ENCODE data around the gene MRPL57.
"Not testable (repeated sequence)": the region's sequence is repeated elsewhere in the genome, so short reads cannot be mapped to it uniquely, and the experiment has no call there.

Gene MRPL57

DNA sequence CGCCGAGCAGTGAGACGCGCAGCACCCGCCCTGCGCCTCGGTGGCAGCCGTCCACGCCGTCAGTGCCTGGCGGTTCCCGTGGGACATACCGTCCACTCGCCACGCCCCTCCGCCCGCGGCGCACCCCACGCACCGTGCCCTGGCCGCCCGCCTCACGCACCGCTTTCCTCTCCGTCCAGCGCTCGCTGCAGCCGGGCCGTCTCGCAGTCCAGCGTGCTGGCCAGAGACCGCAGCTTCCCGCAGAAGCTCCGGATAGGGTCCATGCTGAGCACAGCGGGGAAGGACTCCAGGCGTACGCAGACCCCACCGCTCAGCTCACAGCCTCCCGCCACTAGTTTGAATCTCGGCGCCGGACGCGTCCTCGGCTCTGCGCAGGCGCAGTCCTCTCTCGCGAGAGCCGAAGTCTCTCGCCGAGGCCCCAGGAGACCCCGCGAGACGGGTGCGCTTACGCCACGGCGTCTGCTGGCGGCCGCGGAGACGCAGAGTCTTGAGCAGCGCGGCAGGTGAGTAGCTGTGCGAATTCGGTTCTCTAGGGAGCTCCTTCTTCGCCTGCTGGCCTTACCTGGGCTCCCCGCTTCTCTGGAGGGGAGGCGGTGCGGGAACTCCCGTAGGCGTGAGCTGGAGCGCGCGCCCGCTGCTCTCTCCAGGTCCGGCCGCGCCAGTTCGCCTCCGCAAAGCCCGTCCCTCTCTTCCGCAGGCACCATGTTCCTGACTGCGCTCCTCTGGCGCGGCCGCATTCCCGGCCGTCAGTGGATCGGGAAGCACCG, at the start of gene MRPL57, which contains the start of gene SKA3:
Gene MRPL57, plus strand, starts transcription at position 444 of the 767 bp plus-strand sequence. Its CDS starts 259 bp downstream, at position 703.
Gene SKA3, minus strand, starts transcription at position 338 of the 767 bp plus-strand sequence. Its CDS starts 75 bp downstream, at position 263.
- DNase-seq (ENCODE audit: low spot score), result peak; percentile 92

DNA sequence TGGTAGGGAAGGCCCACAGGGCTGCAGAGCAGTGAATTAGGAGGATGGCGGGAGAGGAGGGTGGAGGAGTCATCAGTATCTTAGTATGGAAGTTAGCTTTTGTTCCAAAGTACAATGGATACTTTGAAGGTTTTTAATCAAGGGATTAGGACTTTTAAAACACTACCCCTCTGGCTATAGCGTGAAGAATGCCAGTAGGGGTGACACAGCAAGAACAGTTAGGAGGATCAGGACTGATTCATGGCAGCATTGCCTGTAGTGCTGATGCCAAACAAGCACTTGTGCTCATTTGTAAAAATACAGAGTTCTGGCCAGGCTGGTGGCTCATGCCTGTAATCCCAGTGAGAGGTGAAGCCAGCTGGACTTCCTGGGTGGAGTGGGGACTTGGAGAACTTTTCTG, 46.3 kb upstream of the MRPL57 start:
- no peak for DNase-seq (ENCODE audit: low spot score)

DNA sequence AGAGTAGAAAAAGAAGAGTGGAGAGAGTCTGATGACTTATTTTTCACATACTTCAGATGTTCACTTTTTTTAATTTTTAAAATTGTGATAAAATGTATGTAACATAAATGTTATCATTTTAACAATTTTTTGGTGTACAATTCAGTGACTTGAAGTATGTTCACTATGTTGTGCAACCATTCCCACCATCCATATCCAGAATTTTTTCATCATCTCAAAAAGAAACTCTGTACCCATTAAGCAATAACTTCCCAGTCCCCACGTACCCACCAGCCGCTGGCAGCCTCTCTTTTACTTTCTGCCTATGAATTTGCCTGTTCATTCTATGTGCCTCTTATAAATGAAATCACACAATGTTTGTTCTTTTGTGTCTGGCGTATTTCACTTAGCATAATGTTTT, 43.4 kb upstream of the MRPL57 start:
- DNase-seq (ENCODE audit: low spot score), result no peak

DNA sequence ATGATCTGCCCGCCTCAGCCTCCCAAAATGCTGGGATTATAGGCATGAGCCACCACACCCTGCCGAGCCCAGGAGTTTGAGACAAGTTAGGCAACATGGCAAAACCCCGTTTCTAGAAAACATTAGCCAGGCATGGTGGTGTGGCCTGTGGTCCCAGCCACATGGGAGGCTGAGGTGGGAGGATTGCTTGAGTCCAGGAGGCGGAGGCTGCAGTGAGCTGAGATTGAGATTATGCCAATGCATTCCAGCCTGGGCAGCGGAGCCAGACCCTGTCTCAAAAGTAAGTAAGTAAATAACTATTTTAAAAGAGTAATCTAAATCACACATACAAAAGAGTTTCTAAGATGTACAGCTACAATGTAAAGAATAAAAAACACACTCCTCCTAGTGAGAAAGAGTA, 42.0 kb upstream of the MRPL57 start:
- no peak for DNase-seq (ENCODE audit: low spot score)

DNA sequence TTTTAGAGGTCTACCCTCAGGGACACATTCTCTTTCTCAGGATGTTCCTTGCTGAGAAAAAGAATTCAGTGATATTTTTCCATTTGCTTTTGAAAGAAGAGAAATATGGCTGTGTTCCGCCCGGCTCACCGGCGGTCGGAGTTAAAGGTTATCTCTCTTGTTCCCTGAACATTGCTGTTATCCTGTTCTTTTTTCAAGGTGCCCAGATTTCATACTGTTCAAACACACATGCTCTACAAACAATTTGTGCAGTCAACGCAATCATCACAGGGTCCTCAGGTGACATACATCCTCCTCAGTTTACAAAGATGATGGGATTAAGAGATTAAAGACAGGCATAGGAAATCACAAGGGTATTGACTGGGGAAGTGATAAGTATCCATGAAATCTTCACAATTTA, 40.6 kb upstream of the MRPL57 start:
- not testable (repeated sequence) for DNase-seq (ENCODE audit: low spot score)

DNA sequence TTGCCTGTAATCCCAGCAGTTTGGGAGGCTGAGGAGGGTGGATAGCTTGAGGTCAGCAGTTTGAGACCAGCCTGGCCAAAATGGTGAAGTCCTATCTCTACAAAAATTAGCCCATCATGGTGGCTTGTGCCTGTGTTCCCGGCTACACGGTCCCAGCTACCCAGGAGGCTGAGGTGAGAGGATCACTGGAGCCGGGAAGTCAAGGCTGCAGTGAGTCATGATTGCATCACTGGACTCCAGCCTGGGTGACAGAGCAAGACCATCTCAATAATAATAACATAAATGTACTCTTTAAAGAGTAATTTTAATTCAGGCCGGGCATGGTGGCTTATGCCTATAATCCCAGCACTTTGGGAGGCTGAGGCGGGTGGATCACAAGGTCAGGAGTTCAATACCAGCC, 38.8 kb upstream of the MRPL57 start:
- DNase-seq (ENCODE audit: low spot score), result no peak

DNA sequence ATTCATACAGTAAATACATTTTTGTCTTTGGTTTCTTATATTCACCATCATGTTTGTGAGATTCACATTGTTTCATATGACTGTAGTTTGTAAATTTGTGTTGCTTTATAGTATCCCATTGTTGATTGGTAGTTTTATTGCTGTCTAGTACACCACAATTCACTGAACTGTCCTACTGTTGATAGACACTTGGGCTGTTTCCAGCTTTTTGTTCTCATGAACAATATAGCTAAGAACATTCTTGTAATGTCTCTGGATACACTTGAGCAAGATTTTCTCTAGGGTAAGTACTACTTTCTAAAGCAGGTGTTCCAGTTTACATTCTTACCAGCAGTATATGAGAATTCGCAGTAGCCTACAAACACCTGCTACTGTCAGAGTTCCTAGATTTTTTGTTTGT, 37.9 kb upstream of the MRPL57 start:
- DNase-seq (ENCODE audit: low spot score), result no peak

DNA sequence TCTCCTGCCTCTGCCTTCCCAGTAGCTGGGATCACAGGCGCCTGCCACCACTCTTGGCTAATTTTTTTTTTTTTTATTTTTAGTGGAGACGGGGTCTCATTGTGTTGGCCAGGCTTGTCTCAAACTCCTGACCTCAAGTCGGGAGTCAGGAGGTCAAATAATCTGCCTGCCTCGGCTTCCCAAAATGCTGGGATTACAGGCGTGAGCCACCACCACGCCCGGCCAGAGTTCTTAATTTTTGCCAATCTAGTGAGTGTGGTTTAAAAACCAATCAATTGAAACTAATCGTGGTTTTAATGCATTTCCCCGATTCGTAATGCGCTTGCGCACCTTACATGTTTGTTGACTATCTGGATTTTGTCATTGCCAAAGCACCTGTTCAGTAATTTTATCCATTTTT, 37.1 kb upstream of the MRPL57 start:
- no peak for DNase-seq (ENCODE audit: low spot score)

DNA sequence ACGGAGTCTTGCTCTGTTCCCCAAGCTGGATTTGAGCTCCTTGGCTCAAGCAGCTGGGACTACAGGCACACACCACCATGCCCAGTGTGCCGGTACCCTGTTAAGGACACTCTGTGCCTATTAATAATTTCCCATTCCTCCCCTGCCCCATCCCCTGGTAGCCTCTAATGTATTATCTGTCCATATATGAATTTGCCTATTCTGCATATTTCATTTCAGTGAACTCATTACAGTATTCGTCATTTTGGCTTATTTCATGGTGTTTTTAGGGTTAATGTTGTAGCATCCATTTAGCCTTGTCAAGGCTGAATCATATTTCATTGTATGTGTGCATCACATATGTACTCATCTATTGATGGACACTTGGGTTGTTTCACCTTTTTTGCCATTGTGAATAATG, 33.7 kb upstream of the MRPL57 start:
- DNase-seq (ENCODE audit: low spot score), result no peak

DNA sequence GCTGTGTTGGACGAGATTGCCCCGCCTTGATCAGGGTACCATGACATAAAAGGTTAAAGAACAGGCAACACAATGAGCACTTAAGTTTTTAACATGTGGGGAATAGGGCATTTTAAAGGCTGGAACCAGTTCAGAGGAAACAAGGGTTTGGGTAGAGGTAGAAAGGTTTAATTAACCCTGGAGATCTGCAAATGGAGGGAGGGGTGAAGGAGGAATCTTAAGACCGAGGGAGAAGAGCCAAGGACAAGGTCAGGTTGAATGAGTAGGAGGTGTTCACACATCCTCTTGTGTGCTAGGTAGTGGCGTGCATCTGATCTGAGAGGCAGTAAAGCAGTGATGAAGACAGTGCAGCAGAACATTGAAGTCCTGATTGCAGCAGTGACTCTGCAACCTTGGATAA, 28.6 kb upstream of the MRPL57 start:
- DNase-seq (ENCODE audit: low spot score), result no peak

DNA sequence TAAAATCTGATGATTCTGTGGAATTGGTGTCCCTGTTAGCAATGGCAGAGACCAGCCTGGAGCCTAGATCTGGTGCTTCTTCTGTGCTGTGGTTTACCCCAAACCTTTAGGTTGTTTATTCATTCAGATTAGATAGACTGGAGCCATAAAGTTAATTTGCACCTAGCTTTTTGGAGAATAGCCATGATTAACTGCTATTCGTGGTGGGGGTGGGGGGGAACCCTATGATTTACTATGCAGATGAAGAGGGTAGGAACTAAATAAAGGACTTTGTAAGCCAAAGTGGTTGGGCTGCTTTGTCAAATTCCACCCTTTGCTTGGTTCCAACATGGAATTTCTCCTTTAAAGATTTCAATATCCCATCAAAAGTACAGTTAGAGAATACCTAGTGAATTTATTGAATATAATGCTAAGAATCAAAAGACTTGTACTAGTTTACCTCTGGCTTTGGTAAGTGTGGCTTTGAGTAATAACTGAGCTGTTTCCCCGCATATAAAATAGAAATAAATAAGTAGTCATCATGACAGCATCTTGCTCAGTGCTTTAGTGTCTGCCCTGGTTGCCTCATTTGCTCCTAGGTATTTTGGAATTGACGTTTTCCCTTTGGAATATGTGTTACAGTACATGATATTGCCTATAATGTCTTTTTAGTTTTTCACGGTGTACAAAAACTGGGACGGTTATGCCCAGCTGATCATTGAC, 27.8 kb upstream of the MRPL57 start:
- no peak for DNase-seq (ENCODE audit: low spot score)

DNA sequence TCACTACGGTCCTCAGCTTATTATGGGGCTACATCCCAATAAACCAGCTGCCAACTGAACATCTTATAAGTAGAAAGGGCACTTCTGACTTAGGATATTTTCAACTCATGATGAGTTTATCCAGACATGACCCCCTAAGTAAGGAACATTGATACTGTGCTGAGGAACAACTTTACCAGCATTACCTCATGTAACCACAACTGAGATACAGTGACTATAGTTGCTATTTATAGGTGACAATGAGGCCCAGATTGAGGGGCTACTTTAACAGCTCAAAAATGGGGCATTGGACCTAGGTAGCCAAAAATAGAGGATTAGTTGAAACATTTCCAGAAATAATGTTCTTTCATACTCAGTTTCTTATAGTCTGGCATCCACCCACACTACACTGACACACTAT, 26.9 kb upstream of the MRPL57 start:
- DNase-seq (ENCODE audit: low spot score), result no peak

DNA sequence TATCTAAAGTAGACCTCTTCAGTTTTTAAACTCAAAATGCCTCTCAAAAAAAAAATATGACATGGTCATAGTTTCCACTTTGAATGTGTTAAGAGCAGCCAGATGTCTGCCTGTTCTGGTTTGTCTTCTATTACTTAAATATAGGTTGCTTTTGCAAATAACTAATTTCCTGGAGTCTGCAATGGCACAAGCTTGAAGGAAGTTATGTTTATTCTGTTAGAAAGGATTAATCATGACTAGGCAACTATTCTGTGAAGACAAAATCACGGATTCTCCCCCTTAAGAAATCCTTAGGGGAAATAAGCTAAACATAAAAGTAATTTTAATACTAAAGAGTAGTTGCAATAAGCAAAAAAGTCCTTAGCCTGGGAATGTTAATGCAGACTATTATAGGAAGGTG, 26.4 kb upstream of the MRPL57 start:
- no peak for DNase-seq (ENCODE audit: low spot score)

DNA sequence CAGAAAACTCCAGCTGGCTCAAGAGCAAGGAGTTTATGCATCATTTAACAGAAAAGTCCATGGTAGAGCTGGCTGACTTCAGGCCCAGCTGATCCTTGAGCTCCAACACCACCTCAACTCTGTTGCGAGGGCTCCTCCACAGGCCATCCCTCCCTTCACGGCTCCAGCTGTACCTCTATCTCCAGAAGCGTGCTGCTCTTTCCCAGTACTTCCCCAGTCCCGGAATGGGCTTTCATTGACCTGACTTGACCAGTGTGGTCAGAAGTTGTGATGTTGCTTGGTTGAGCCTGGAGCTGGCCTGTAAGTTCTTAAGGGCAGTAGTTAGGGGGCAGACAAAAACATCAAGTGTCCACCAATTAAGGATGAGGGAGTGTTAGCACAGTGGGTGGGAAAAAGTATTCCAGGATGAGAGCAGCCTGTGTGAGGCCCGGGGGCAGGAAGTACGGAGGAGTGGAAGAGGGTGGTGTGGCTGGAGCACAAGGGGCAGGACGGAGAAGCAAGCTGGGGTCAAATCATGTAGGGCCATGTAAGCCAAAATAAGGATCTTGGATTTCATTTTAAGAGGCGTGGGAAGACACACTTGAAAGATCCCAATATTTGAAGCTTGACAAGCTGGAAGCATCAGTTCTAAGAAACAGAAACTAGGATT, 24.1 kb upstream of the MRPL57 start:
- DNase-seq (ENCODE audit: low spot score), result no peak

DNA sequence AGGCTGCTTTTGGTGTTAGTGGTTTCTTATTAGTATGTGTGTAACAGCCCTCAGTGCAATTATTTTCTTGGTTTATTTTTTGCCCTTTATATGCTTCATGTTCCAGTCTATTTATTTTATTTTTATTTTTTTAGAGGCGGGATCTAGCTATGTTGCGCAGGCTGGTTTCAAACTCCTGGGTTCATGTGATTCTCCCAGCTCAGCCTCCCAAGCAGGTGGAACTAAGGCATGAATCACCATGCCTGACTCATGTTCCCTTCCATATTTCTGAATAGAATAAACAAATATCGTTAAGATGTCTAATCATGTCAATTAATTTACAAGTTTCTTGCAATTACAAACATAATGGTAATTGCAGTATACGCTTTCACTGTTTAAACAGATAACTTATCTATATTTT, 11.8 kb upstream of the MRPL57 start:
- DNase-seq (ENCODE audit: low spot score), result no peak

DNA sequence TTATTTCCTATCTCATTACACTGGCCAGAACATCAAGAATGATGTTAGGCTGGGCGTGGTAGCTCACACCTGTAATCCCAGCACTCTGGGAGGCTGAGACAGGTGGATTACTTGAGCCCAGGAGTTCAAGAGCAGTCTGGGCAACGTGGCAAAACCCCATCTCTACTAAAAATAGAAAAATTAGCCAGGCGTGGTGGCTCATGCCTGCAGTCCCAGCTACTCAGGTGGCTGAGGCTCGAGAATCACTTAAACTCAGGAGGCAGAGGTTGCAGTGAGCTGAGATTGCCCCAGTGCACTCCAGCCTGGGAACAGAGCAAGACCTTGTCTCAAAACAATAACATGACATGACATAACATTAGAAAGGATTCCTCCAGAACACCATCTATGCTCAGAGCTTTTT, 10.9 kb upstream of the MRPL57 start:
- DNase-seq (ENCODE audit: low spot score), result not testable (repeated sequence)

DNA sequence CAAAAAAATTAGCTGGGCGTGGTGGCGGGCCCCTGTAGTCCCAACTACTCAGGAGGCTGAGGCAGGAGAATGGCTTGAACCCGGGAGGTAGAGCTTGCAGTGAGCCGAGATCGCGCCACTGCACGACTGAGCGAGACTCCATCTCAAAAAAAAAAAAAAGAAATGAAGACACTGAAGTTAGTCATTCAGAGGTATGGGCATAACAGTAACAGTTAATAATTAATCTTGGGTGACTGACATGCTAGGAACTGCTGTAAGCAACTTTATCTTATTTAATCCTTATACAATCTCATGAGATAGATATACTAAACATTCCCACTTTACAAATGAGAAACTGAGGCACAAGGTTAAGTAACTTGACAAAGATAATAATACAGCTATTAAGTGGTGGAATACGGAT, 5.0 kb upstream of the MRPL57 start:
- no peak for DNase-seq (ENCODE audit: low spot score)

DNA sequence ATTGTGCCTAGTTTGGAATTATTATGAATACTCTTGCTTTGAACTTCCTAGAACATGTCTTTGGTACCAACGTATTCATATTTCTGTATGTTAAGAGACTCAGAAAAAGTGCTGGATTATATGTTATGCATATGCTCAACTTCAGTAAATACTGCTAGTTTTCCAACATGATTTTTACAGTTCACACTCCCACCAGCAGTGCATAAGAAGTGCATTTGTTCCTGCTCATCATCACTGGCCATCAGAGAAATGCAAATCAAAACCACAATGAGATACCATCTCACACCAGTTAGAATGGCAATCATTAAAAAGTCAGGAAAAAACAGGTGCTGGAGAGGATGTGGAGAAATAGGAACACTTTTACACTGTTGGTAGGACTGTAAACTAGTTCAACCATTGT, 2.7 kb upstream of the MRPL57 start:
- DNase-seq (ENCODE audit: low spot score), result not testable (repeated sequence)

DNA sequence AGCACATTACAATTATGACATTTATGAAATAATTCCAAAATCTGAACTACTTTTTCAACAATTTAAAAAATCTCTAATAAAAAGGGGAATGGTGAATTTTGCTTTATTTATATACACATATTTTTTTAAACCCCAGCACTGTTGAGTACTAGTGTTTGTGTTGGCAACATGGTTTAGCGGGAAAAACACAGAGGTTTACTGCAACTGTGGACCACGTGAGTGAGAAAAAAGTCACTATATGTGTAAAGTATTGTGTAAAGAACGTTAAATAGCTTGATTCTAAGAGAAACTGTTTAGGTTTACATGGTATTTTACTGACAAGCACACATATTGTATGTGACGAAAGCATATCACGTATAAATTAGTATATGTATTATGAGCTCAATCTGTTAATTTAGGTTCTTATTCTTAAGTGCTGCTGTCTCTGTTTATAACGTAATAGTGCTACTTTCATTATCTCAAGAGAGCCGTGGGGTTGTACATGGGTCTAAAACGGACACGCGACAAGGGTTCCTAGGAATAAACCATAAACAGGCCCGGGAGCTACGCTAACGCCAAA, 723 bp upstream of the MRPL57 start:
- DNase-seq (ENCODE audit: low spot score), result no peak

DNA sequence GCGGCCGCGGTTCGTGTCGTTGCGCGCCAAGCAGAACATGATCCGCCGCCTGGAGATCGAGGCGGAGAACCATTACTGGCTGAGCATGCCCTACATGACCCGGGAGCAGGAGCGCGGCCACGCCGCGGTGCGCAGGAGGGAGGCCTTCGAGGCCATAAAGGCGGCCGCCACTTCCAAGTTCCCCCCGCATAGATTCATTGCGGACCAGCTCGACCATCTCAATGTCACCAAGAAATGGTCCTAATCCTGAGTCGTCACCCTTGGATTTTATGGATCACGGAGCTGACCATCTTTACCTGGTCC, 475 bp downstream of the MRPL57 start:
- DNase-seq (ENCODE audit: low spot score), result no peak

DNA sequence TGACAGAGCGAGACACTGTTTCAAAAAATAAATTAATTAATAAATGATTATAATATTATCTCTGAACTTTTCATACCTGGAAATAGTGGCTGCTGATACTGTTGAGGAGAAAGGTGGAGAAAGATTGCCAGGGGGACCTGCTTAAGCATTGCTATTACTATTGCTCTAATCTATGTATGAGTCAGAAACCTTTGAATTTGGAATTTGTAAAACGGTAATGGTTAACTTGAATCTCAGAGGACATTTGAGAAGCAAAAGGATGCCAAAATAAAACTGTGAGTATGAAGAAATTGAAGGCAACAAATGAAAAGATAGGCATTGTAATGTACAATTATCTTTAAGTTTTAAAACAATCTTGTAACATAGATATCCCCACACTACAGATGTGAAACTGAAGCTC, 5.2 kb downstream of the MRPL57 start:
- no peak for DNase-seq (ENCODE audit: low spot score)

DNA sequence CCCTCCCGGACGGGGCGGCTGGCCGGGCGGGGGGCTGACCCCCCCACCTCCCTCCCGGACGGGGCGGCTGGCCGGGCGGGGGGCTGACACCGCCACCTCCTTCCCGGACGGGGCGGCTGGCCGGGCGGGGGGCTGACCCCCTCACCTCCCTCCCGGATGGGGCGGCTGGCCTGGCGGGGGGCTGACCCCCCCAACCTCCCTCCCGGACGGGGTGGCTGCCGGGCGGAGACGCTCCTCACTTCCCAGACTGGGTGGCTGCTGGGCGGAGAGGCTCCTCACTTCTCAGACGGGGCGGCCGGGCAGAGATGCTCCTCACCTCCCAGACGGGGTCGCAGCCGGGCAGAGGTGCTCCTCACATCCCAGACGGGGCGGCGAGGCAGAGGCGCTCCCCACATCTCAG, 10.0 kb downstream of the MRPL57 start:
- not testable (repeated sequence) for DNase-seq (ENCODE audit: low spot score)

DNA sequence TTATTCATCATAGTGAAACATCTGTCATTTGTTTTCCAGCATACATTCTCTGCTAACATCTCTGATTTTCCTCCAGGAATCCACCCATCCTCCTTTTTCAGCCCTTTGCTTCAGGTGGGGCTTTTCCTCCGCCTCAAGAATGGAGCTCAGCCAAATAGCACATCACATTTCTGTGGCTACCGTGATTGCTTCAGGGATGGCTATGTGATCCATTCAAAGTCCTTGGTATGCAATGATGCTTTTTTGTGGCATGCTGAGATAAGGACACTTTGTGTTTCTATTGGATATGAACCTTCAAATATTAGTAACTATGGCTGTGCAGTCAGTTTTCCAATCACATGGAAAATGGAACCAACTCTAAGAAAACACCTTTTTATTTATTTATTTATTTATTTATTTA, 18.3 kb downstream of the MRPL57 start:
- not testable (repeated sequence) for DNase-seq (ENCODE audit: low spot score)

All from Ammon's horn (tissue), 1 donor.